Hair follicular keratinocyte (primary cell): ENCODE data around the gene ZZZ3. TPM values are rescaled to one million over a fixed set of nuclear protein-coding genes. Genes with fewer than 3 reads are reported as not detected.

Source experiments
- total RNA-seq: library from RNA; depleted of rRNA; stranded (reverse); fragments of >200 nt; gene quantifications from 2 replicates; pipeline ENCODE4 v1.2.3, GENCODE V29; 2015

Gene ZZZ3
- total RNA-seq, result 43.8 and 44.8 TPM in 2 replicates

GRCh38 chr1:77682460-77683159, at the start of gene ZZZ3:
Gene ZZZ3 (minus strand): TSS chr1:77682658. CDS start chr1:77633354, 49,304 bp downstream.

Other genes starting within 250 kb of the ZZZ3 start
- gene USP33, start 77.2 kb upstream of the ZZZ3 start, total RNA-seq, result 26.6 and 27.0 TPM in 2 replicates
- 6.2 and 8.7 TPM in 2 replicates for gene MIGA1, start 97.0 kb upstream of the ZZZ3 start, total RNA-seq
- 0.94 and 1.3 TPM in 2 replicates for gene NEXN, start 206.0 kb upstream of the ZZZ3 start, total RNA-seq